Spleen (tissue), 11 donors: ENCODE data around the gene AKAP6. TPM values are rescaled to one million over a fixed set of nuclear protein-coding genes. Genes with fewer than 3 reads are reported as not detected.

Source experiments
- DNase-seq: peaks from one replicate; pipeline ENCODE4 v3.0.0-alpha.2; 2020
- H3K27ac ChIP-seq, 8 donors: fragments of 200-600 bp; sonication (generic) in 7 of 8; 1 replicate in 4 of 8; 2 replicates in 4 of 8; pipeline versions ENCODE4 v1.5.0 to v1.8.0; 2016 to 2021; ENCODE audit warnings: inconsistent platforms in 4 of 8, mild to moderate bottlenecking in 4 of 8, moderate library complexity in 1 of 8
- H3K27me3 ChIP-seq, 7 donors: fragments of 200-600 bp; sonication (generic) in 6 of 7; replicated peaks in 1 of 7; 1 replicate in 4 of 7; 2 replicates in 3 of 7; pipeline versions ENCODE4 v1.5.0 to v1.8.0; 2016 to 2021; ENCODE audit warnings: inconsistent platforms in 3 of 7, mild to moderate bottlenecking in 1 of 7
- H3K36me3 ChIP-seq, 6 donors: fragments of 200-600 bp; sonication (generic) in 5 of 6; 1 replicate in 4 of 6; 2 replicates in 2 of 6; pipeline versions ENCODE4 v1.5.0 to v1.8.0; 2016 to 2021; ENCODE audit warnings: inconsistent platforms in 2 of 6
- H3K4me1 ChIP-seq, 6 donors: fragments of 200-600 bp; sonication (generic) in 5 of 6; 1 replicate in 3 of 6; 2 replicates in 3 of 6; pipeline versions ENCODE4 v1.5.0 to v1.8.0; 2016 to 2021; ENCODE audit warnings: inconsistent platforms in 3 of 6
- H3K4me3 ChIP-seq, 8 donors: fragments of 200-600 bp; sonication (generic) in 7 of 8; 1 replicate in 4 of 8; 2 replicates in 4 of 8; pipeline versions ENCODE4 v1.5.0 to v1.8.0; 2016 to 2021; ENCODE audit warnings: inconsistent platforms in 4 of 8, mild to moderate bottlenecking in 4 of 8, moderate library complexity in 2 of 8
- H3K9me3 ChIP-seq, 8 donors: fragments of 200-600 bp; sonication (generic) in 7 of 8; 1 replicate in 4 of 8; 2 replicates in 4 of 8; pipeline versions ENCODE4 v1.5.0 to v1.8.0; 2016 to 2021; ENCODE audit warnings: inconsistent platforms in 4 of 8
- POLR2A ChIP-seq, 3 donors: fragments of 450-650 bp; IDR thresholded peaks; one replicate each; pipeline ENCODE4 v1.5.1; 2017; ENCODE audit warnings: antibody characterized with exemption in 3 of 3, mild to moderate bottlenecking in 1 of 3
- POLR2AphosphoS5 ChIP-seq, 3 donors: sonication (generic); formaldehyde crosslinking; IDR thresholded peaks; one replicate each; pipeline ENCODE4 v1.5.1; 2017; ENCODE audit warnings: antibody characterized with exemption in 3 of 3
- WGBS, 5 donors: extraction: QIAGEN DNeasy Blood & Tissue Kit in 3 of 5; methylation state at CpG; one replicate each; pipeline versions ENCODE4 v1.1.5 to v1.1.7; 2013 to 2018; 5-methylcytosine and 5-hydroxymethylcytosine counted together
- intact Hi-C: fragments of 100-400 bp; cut with DNase I; formaldehyde crosslinking; loops from one replicate; pipeline ENCODE4 v1.15.0; 2023; ENCODE audit warnings: low total_unique reads
- polyA plus RNA-seq, 3 donors: library from polyadenylated mRNA; stranded (reverse); fragments of 200-250 nt; gene quantifications; one replicate each; pipeline ENCODE4 v1.2.1, GENCODE V29; 2013
- total RNA-seq, 7 donors: library from RNA; depleted of rRNA in 3 of 7; stranded (reverse); fragments of >200 nt in 3 of 7; fragmentation: NEBNext Ultra II Directional in 4 of 7; extraction: Animal tissue kit (Norgen Biotek cat#: 25700) in 4 of 7; gene quantifications; one replicate each; pipeline versions ENCODE4 v1.1.0 to v1.2.1, GENCODE V29; 2016 to 2021
- TF ChIP-seq, protein P1 (sequence below), 11 experiments: fragments of 200-600 bp in 7 of 11; fragments of 450-650 bp in 4 of 11; sonication (generic) in 4 of 11; IDR thresholded peaks in 8 of 11; conservative IDR thresholded peaks in 3 of 11; 1 replicate in 7 of 11; 2 replicates in 4 of 11; pipeline versions ENCODE4 v1.4.0 to v1.8.0; 2016 to 2021; ENCODE audit warnings: antibody characterized with exemption in 11 of 11, inconsistent platforms in 4 of 11, mild to moderate bottlenecking in 1 of 11
- donor health status: healthy with polysubstance abuse.
- donor health status: DM: no; HTN: no; CAD: no; lungs with moderate emphysema.
- donor health status: DM: no; HTN: no; CAD: no.
- donor health status: Bipolar disorder and iron deficiency.
- donor health status: healthy.
- donor health status: DM: no; HTN: no; CAD: no.
- donor health status: DM: yes; HTN: yes; CAD: no.

The AKAP6 gene
- total and polyA plus RNA-seq, 10 donors, result 0.20 to 12.1 (median 4.8) TPM

DNA sequence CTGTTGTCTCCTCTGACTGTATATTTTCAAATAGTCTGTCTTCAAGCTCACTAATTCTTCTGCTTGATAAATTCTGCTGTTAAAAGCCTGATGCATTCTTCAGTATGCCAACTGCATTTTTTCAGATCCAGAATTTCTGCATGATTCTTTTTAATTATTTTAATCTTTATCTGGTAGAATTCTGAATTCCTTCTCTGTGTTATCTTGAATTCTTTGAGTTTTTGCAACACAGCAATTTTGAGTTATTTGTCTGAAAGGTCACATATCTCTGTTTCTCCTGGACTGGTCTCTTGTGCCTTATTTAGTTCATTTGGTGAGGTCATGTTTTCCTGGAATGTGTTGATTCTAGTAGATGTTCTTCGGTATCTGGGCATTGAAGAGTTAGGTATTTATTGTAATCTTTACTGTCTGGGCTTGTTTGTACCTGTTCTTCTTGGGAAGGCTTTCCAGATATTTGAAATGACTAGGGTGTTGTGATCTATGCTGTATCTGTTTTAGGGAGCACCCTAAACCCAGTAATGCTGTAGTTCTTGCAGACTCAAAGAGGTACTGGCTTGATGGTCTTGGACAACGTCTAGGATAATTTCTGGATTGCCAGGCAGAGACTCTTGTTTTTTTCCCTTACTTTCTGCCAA is 415.8 kb downstream of the AKAP6 start:
- no peaks in the 10 kb centered on the region for H3K9me3 ChIP-seq
- H3K36me3 ChIP-seq, result no peaks in the 10 kb centered on the region
- no peak overlapping the region for H3K27ac ChIP-seq
- H3K27me3 ChIP-seq, result no peaks in the 10 kb centered on the region
- no peak overlapping the region for H3K4me3 ChIP-seq
- intact Hi-C loops, result no loop called here
- WGBS, 5 donors, result 73 to 93% (median 86%) methylated on average over 2 of the region's 2 CpGs
- H3K4me1 ChIP-seq, result no peaks in the 10 kb centered on the region
- no peak for DNase-seq
- no peak for TF ChIP-seq POLR2AphosphoS5 (IDR thresholded peaks at IDR 0.05)
- TF ChIP-seq, protein P1, sequence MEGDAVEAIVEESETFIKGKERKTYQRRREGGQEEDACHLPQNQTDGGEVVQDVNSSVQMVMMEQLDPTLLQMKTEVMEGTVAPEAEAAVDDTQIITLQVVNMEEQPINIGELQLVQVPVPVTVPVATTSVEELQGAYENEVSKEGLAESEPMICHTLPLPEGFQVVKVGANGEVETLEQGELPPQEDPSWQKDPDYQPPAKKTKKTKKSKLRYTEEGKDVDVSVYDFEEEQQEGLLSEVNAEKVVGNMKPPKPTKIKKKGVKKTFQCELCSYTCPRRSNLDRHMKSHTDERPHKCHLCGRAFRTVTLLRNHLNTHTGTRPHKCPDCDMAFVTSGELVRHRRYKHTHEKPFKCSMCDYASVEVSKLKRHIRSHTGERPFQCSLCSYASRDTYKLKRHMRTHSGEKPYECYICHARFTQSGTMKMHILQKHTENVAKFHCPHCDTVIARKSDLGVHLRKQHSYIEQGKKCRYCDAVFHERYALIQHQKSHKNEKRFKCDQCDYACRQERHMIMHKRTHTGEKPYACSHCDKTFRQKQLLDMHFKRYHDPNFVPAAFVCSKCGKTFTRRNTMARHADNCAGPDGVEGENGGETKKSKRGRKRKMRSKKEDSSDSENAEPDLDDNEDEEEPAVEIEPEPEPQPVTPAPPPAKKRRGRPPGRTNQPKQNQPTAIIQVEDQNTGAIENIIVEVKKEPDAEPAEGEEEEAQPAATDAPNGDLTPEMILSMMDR (IDR thresholded peaks at IDR 0.05 in 8 of 11, conservative IDR thresholded peaks at IDR 0.05 in 3 of 11), result no peak
- TF ChIP-seq POLR2A (IDR thresholded peaks at IDR 0.05), result no peak

DNA sequence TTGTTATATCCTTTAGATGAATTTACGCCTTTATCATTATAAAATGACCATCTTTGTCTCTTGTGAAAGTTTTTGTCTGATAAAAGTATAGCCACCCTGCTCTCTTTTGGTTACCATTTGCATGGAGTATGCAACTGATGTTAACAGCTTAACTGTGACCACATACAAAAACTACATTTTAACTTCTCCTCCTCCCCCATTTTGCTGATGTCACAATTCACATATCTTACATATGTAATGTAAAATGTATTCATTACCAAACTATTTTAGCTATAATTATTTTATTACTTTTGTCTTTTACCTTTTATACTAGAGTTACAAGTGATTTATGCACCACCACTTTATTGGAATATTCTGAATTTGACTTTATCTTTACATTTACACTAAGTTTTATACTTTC is 425.1 kb downstream of the AKAP6 start:
- intact Hi-C loops, result no loop called here
- H3K9me3 ChIP-seq, result peaks cover 0 to 42% (median 29%) of the 10 kb centered on the region in 8 donors
- no peak for DNase-seq
- no peak overlapping the region for H3K27ac ChIP-seq
- H3K27me3 ChIP-seq, result no peaks in the 10 kb centered on the region
- WGBS, 5 donors, result 80 to 92% (median 84%) methylated on average over 1 of the region's 1 CpG
- H3K4me1 ChIP-seq, result no peaks in the 10 kb centered on the region
- no peak overlapping the region for H3K4me3 ChIP-seq
- TF ChIP-seq, protein P1 (IDR thresholded peaks at IDR 0.05 in 8 of 11, conservative IDR thresholded peaks at IDR 0.05 in 3 of 11), result no peak
- no peak for TF ChIP-seq POLR2A (IDR thresholded peaks at IDR 0.05)
- no peak for TF ChIP-seq POLR2AphosphoS5 (IDR thresholded peaks at IDR 0.05)
- no peaks in the 10 kb centered on the region for H3K36me3 ChIP-seq

DNA sequence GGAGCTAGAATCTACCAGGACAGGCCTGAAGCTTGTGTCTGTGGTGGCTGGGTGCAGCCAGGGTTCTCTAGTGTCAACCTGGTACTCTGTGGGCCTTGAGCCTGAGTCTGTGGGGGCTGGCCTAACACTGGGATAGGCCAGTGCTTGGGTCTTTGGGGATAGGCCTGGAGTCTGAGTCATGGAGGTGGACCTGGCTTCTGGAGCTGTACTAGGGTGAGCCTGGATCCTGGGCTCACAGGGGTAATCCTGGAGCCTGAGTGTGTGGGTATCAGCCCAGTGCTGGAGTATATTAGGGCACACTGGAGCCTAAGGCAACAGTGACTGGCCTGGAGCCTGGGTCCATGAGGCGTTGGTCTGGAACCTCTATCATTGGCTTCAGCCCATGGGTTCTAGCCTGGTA is 427.1 kb downstream of the AKAP6 start:
- Histone ChIP-seq H3K27me3 (no peaks in the 10 kb centered on the region), H3K4me1 (no peaks in the 10 kb centered on the region), H3K27ac (no peak overlapping the region), H3K9me3 (peaks cover 0 to 42% (median 29%) of the 10 kb centered on the region in 8 donors), H3K36me3 (no peaks in the 10 kb centered on the region), H3K4me3 (no peak overlapping the region)
- 85 to 100% (median 88%) methylated on average over 1 of the region's 1 CpG for WGBS, 5 donors
- DNase-seq, result no peak
- intact Hi-C loops, result no loop called here
- TF ChIP-seq, protein P1 (IDR thresholded peaks at IDR 0.05 in 8 of 11, conservative IDR thresholded peaks at IDR 0.05 in 3 of 11), result no peak
- TF ChIP-seq POLR2AphosphoS5 (IDR thresholded peaks at IDR 0.05) (no peak), POLR2A (IDR thresholded peaks at IDR 0.05) (no peak)

DNA sequence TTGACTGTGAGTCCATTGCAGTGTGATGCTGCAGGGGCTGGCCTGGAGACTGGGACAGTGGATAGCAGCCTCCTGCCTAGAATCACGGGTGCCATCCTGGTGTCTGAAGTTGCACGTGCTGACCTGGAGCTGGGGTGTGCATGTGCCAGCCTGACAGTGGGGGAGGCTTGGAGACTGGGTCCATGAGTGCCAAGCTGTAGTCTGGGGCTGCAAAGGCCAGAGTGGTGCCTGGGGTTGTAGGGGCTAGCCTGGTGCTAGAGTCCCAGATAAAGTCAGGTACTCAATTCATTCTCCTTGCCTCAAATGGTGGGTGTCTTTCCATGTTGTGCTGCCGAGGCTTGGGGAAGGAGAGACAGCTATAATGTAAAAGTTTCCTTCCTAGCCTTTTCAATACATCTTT is 427.7 kb downstream of the AKAP6 start:
- Histone ChIP-seq H3K27me3 (no peaks in the 10 kb centered on the region), H3K4me3 (no peak overlapping the region), H3K27ac (no peak overlapping the region), H3K9me3 (peaks cover 0 to 42% (median 29%) of the 10 kb centered on the region in 8 donors), H3K4me1 (no peaks in the 10 kb centered on the region), H3K36me3 (no peaks in the 10 kb centered on the region)
- TF ChIP-seq, protein P1 (IDR thresholded peaks at IDR 0.05 in 8 of 11, conservative IDR thresholded peaks at IDR 0.05 in 3 of 11), result no peak
- TF ChIP-seq POLR2A (IDR thresholded peaks at IDR 0.05) (no peak), POLR2AphosphoS5 (IDR thresholded peaks at IDR 0.05) (no peak)
- DNase-seq, result no peak
- WGBS, 5 donors, result 76 to 96% (median 81%) methylated on average over 1 to 3 of the region's 3 CpGs
- intact Hi-C loops, result no loop called here
